Spleen (tissue), 11 donors: ENCODE results near the gene L1CAM. TPM values are rescaled to one million over a fixed set of nuclear protein-coding genes. Genes with fewer than 3 reads are reported as not detected.
"Not testable (repeated sequence)": the region's sequence is repeated elsewhere in the genome, so short reads cannot be mapped to it uniquely, and the experiment has no call there.

Experiments used
- DNase-seq: peaks from one replicate; pipeline ENCODE4 v3.0.0-alpha.2; 2020
- H3K27ac ChIP-seq, 8 donors: fragments of 200-600 bp; sonication (generic) in 7 of 8; 1 replicate in 4 of 8; 2 replicates in 4 of 8; pipeline versions ENCODE4 v1.5.0 to v1.8.0; 2016 to 2021; ENCODE audit warnings: inconsistent platforms in 4 of 8, mild to moderate bottlenecking in 4 of 8, moderate library complexity in 1 of 8
- H3K27me3 ChIP-seq, 7 donors: fragments of 200-600 bp; sonication (generic) in 6 of 7; replicated peaks in 1 of 7; 1 replicate in 4 of 7; 2 replicates in 3 of 7; pipeline versions ENCODE4 v1.5.0 to v1.8.0; 2016 to 2021; ENCODE audit warnings: inconsistent platforms in 3 of 7, mild to moderate bottlenecking in 1 of 7
- H3K36me3 ChIP-seq, 6 donors: fragments of 200-600 bp; sonication (generic) in 5 of 6; 1 replicate in 4 of 6; 2 replicates in 2 of 6; pipeline versions ENCODE4 v1.5.0 to v1.8.0; 2016 to 2021; ENCODE audit warnings: inconsistent platforms in 2 of 6
- H3K4me1 ChIP-seq, 6 donors: fragments of 200-600 bp; sonication (generic) in 5 of 6; 1 replicate in 3 of 6; 2 replicates in 3 of 6; pipeline versions ENCODE4 v1.5.0 to v1.8.0; 2016 to 2021; ENCODE audit warnings: inconsistent platforms in 3 of 6
- H3K4me3 ChIP-seq, 8 donors: fragments of 200-600 bp; sonication (generic) in 7 of 8; 1 replicate in 4 of 8; 2 replicates in 4 of 8; pipeline versions ENCODE4 v1.5.0 to v1.8.0; 2016 to 2021; ENCODE audit warnings: inconsistent platforms in 4 of 8, mild to moderate bottlenecking in 4 of 8, moderate library complexity in 2 of 8
- H3K9me3 ChIP-seq, 8 donors: fragments of 200-600 bp; sonication (generic) in 7 of 8; 1 replicate in 4 of 8; 2 replicates in 4 of 8; pipeline versions ENCODE4 v1.5.0 to v1.8.0; 2016 to 2021; ENCODE audit warnings: inconsistent platforms in 4 of 8
- POLR2A ChIP-seq, 3 donors: fragments of 450-650 bp; IDR thresholded peaks; one replicate each; pipeline ENCODE4 v1.5.1; 2017; ENCODE audit warnings: antibody characterized with exemption in 3 of 3, mild to moderate bottlenecking in 1 of 3
- POLR2AphosphoS5 ChIP-seq, 3 donors: sonication (generic); formaldehyde crosslinking; IDR thresholded peaks; one replicate each; pipeline ENCODE4 v1.5.1; 2017; ENCODE audit warnings: antibody characterized with exemption in 3 of 3
- WGBS, 5 donors: extraction: QIAGEN DNeasy Blood & Tissue Kit in 3 of 5; methylation state at CpG; one replicate each; pipeline versions ENCODE4 v1.1.5 to v1.1.7; 2013 to 2018; 5-methylcytosine and 5-hydroxymethylcytosine counted together
- intact Hi-C: fragments of 100-400 bp; cut with DNase I; formaldehyde crosslinking; loops from one replicate; pipeline ENCODE4 v1.15.0; 2023; ENCODE audit warnings: low total_unique reads
- polyA plus RNA-seq, 3 donors: library from polyadenylated mRNA; stranded (reverse); fragments of 200-250 nt; gene quantifications; one replicate each; pipeline ENCODE4 v1.2.1, GENCODE V29; 2013
- total RNA-seq, 7 donors: library from RNA; depleted of rRNA in 3 of 7; stranded (reverse); fragments of >200 nt in 3 of 7; fragmentation: NEBNext Ultra II Directional in 4 of 7; extraction: Animal tissue kit (Norgen Biotek cat#: 25700) in 4 of 7; gene quantifications; one replicate each; pipeline versions ENCODE4 v1.1.0 to v1.2.1, GENCODE V29; 2016 to 2021
- TF ChIP-seq, protein P1 (sequence below), 11 experiments: fragments of 200-600 bp in 7 of 11; fragments of 450-650 bp in 4 of 11; sonication (generic) in 4 of 11; IDR thresholded peaks in 8 of 11; conservative IDR thresholded peaks in 3 of 11; 1 replicate in 7 of 11; 2 replicates in 4 of 11; pipeline versions ENCODE4 v1.4.0 to v1.8.0; 2016 to 2021; ENCODE audit warnings: antibody characterized with exemption in 11 of 11, inconsistent platforms in 4 of 11, mild to moderate bottlenecking in 1 of 11
- donor health status: healthy with polysubstance abuse.
- donor health status: DM: no; HTN: no; CAD: no; lungs with moderate emphysema.
- donor health status: DM: no; HTN: no; CAD: no.
- donor health status: Bipolar disorder and iron deficiency.
- donor health status: healthy.
- donor health status: DM: no; HTN: no; CAD: no.
- donor health status: DM: yes; HTN: yes; CAD: no.

L1CAM gene
- total and polyA plus RNA-seq, 10 donors: 1.2 to 5.1 (median 2.7) TPM

DNA sequence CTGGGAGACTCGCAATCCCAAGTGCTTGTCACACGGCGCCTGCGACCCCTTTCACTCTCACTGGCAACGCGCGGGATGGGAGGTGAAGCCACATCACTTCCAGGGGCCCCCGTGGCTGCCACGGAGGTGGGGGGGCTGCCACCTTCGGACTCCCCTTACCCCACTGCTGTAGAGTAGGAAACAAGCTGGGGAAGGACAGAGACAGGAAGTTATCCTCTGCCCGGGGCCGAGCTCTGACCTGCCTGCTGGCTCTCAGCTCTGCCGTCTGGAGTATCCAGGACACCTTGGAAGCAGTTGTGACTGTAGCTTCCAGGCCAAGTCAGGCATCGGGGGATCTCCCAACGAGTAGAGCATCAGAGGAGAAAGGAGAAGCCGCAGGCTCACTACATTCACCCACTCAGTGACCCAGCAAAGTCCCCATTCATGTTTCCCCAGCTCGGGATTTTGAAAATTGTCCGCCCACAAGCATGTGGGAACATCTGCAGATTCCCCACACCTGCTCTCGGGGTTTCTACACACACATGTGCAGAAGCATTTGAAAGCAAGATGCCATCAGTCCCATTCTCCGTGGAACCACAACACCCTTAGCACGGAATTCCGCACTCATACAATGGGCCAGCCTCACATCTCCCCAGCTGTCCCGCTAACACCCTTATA, 66.5 kb downstream of the L1CAM start:
- Histone ChIP-seq H3K4me1 (peaks cover 0 to 56% (median 21%) of the 10 kb centered on the region in 6 donors), H3K36me3 (no peaks in the 10 kb centered on the region), H3K27me3 (peaks cover 0 to 65% (median 15%) of the 10 kb centered on the region in 7 donors), H3K27ac (peak overlapping the region in 3 of 8 donors; percentile 40 to 55 (median 53)), H3K4me3 (peak overlapping the region in 7 of 8 donors; percentile 22 to 66 (median 36)), H3K9me3 (no peaks in the 10 kb centered on the region)
- TF ChIP-seq POLR2AphosphoS5 (IDR thresholded peaks at IDR 0.05) (no peak), POLR2A (IDR thresholded peaks at IDR 0.05) (no peak)
- TF ChIP-seq, protein P1, sequence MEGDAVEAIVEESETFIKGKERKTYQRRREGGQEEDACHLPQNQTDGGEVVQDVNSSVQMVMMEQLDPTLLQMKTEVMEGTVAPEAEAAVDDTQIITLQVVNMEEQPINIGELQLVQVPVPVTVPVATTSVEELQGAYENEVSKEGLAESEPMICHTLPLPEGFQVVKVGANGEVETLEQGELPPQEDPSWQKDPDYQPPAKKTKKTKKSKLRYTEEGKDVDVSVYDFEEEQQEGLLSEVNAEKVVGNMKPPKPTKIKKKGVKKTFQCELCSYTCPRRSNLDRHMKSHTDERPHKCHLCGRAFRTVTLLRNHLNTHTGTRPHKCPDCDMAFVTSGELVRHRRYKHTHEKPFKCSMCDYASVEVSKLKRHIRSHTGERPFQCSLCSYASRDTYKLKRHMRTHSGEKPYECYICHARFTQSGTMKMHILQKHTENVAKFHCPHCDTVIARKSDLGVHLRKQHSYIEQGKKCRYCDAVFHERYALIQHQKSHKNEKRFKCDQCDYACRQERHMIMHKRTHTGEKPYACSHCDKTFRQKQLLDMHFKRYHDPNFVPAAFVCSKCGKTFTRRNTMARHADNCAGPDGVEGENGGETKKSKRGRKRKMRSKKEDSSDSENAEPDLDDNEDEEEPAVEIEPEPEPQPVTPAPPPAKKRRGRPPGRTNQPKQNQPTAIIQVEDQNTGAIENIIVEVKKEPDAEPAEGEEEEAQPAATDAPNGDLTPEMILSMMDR (IDR thresholded peaks at IDR 0.05 in 8 of 11, conservative IDR thresholded peaks at IDR 0.05 in 3 of 11): no peak
- intact Hi-C loops: loop anchor here (10.0 kb wide), 1 partner anchor 75 kb away; no protein-coding TSS in a partner anchor
- WGBS, 5 donors: 31 to 69% (median 50%) methylated on average over 15 to 23 of the region's 23 CpGs
- DNase-seq: peak; percentile 29

DNA sequence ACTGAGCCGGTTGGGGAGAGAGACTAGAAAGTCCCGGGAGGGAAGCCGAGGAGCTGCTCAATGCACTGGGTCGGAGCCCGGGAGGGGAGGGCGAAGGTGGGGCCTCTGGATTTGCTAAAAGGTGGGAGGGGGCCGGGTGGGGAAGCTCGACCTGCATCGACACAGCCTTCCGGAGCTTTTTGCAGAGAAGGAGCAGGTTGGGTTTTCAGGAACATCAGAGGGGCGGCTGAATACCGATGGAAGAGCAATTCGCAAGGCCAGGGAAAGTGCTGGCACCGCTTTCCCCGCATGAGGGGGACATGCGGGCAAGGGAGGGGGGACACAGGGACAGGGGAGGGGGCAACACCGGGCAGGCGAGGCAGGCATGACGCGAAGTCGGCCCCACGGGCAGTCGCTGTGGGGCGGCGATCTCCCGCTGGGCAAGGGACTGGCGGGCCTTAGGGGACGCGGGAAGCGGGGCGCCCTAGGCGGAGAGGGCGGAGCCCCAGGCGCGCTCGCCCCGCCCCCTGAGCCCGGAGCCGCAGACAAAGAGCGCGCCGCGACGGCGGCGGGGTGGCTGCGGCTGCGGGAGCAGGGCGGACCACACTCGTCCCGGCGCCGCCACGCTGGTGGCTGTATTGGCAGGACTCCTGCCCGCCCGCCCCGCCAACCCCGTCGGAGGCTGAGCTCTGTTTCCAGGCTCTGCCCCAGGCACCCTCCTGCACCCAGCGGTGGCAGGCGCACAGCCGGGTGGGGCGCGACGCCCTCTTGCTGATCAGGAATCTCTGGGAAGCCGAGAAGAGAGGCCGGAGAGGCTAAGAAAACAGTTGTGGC, 67.2 kb downstream of the L1CAM start:
- peak overlapping the region; percentile 16 to 66 (median 34) for H3K4me3 ChIP-seq
- 8 to 25% (median 19%) methylated on average over 32 to 67 of the region's 67 CpGs for WGBS, 5 donors
- TF ChIP-seq POLR2A (IDR thresholded peaks at IDR 0.05) (no peak), POLR2AphosphoS5 (IDR thresholded peaks at IDR 0.05) (peak in 1 of 3 donors; percentile 45)
- TF ChIP-seq, protein P1 (IDR thresholded peaks at IDR 0.05 in 8 of 11, conservative IDR thresholded peaks at IDR 0.05 in 3 of 11): no peak
- peak; percentile 82 for DNase-seq
- intact Hi-C loops: no loop called here
- no peaks in the 10 kb centered on the region for H3K36me3 ChIP-seq
- peak overlapping the region in 3 of 8 donors; percentile 40 to 55 (median 53) for H3K27ac ChIP-seq
- peaks cover 0 to 59% (median 15%) of the 10 kb centered on the region in 7 donors for H3K27me3 ChIP-seq
- H3K4me1 ChIP-seq: peaks cover 0 to 56% (median 21%) of the 10 kb centered on the region in 6 donors
- no peaks in the 10 kb centered on the region for H3K9me3 ChIP-seq

DNA sequence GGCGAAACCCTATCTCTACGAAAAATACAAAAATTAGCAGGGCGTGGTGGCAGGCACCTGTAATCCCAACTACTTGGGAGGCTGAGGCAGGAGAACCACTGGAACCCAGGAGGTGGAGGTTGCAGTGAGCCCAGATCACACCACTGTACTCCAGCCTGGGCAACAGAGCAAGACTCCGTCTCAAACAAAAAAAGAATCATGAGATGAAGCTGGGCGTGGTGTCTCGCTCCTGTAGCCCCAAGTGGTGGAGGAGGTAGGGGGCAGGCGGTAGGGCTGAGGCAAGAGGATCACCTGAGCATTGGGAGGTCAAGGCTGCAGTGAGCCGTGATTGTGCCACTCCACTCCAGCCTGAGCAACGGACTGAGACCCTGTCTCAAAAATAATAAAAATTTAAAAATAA, 67.9 kb downstream of the L1CAM start:
- H3K36me3 ChIP-seq, intact Hi-C loops, H3K9me3 ChIP-seq, H3K4me3 ChIP-seq, H3K27ac ChIP-seq: not testable (repeated sequence)
- DNase-seq: peak; percentile 30
- WGBS, 5 donors: 78 to 92% (median 86%) methylated on average over 9 of the region's 9 CpGs
- H3K4me1 ChIP-seq: peaks cover 0 to 56% (median 21%) of the 10 kb centered on the region in 6 donors
- peaks cover 0 to 52% (median 15%) of the 10 kb centered on the region in 7 donors for H3K27me3 ChIP-seq

DNA sequence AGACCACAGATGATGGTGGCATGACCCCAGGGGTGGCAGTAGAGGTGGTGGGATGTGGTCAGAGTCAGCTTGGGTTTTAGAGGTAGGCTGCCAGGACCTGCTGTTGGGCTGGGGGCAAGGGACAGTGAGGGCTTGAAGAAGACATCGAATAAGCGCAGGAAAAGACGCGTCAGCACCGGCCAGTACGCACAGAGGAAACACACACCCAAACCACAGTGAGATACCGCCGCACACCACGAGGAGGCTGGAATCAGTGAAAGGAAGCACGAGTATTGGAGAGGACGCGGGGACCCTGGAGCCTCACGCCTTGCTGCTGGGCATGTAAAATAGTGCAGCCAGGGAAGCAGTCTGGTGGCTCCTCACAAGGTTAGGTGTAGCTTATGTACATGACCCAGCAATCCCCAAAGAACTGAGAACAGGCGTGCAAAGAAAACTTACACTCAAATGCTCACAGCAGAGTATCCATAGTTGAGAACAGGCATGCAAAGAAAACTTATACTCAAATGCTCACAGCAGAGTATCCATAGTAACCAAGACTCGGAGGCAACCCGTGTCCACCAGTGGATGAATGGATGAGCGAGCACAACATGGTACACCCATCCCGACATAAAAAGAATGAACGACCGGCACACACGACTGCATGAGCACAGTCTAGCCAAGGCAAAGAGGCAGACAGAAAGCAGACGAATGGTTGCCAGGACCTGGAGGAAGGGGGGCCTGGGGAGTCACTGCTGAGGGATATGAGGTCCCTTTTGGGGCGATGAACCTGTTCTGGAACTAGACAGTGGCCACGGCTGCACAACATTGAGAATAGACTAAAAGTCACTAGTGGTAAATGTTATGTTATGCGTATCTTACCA, 68.9 kb downstream of the L1CAM start:
- TF ChIP-seq POLR2A (IDR thresholded peaks at IDR 0.05): no peak
- TF ChIP-seq, protein P1 (IDR thresholded peaks at IDR 0.05 in 8 of 11, conservative IDR thresholded peaks at IDR 0.05 in 3 of 11): peak in 6 of 11 experiments; percentile 8 to 36 (median 16)
- TF ChIP-seq POLR2AphosphoS5 (IDR thresholded peaks at IDR 0.05): no peak
- WGBS, 5 donors: 44 to 73% (median 50%) methylated on average over 21 to 25 of the region's 25 CpGs
- Histone ChIP-seq H3K9me3 (no peaks in the 10 kb centered on the region), H3K4me1 (peaks cover 0 to 50% (median 19%) of the 10 kb centered on the region in 6 donors), H3K27me3 (peaks cover 0 to 60% (median 15%) of the 10 kb centered on the region in 7 donors), H3K4me3 (no peak overlapping the region), H3K36me3 (no peaks in the 10 kb centered on the region), H3K27ac (no peak overlapping the region)
- intact Hi-C loops: no loop called here
- peak; percentile 75 for DNase-seq
